Activated CD4-positive, CD25-positive, alpha-beta regulatory T cell treated with anti-CD3 and anti-CD28 coated beads, Interleukin-2, amount 50 U/mL, for 72 hours (primary cell): ENCODE results near the gene GSK3A.

ENCODE experiments used
- DNase-seq: peaks from one replicate; pipeline ENCODE4 v3.0.0; 2021

The GSK3A gene

DNA sequence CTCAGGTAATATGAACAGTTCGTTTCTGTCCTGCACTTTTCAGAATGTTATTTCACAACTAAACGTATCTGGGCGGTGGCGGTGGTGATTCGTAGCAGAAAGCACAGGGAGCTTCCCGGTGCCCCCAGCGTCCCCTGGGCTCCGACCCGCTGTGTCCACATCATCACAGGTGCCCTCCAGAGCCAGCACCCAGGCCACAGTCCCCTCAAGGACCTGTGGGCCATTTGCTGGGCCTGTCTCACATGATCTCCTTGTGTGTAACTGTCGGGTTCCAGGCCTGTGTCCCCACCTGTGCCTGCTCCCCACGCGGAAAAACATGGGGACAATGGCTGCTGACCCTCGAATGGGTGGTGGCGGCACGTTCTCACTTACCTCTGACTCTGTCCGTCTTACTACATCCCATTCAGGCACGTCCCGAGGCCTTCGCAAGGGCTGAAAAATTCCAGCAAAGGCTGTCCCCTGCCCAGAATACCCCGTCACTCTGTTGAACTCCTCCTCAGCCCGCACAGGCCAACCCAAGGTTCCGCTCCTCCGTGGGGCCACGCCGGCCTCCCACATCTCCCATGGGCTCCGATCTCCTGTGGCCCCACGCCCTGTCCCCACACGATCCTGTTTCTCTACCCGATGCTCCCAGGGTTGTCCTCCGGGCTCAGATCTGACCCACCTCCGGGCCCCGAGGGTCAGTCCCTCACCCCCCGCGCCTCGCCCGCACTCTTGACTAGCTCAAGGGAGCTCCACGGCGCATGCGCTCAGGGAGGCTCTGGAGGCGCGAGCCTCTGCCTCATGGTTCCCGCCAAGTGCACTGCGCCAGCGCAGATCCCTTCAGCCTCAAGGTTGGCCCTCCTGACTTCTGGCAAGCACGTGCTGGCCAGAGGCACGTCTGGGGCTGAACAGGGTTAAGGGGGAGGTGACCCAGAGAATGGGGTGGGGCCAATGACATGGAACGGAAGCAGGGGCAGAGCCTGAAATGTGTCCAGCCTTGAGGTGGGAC is 46.1 kb downstream of the GSK3A start:
- no peak for DNase-seq

DNA sequence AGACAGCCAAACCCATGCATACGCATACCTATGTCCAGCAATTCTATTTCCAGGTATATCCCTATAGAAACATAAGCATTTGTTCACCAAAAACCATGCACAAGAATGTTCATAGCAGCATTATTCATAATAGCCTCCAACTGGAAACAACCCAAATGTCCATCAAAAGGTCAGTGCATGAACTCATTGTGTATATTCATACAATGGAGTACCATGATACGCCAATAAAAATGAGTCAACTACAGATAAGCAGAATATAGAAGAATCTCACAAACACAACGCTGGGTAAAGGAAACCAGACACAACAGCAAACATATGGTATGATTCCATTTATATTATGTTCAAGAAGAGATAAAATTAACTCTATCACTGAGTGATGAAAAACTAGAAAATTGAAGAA is 48.7 kb downstream of the GSK3A start:
- no peak for DNase-seq

DNA sequence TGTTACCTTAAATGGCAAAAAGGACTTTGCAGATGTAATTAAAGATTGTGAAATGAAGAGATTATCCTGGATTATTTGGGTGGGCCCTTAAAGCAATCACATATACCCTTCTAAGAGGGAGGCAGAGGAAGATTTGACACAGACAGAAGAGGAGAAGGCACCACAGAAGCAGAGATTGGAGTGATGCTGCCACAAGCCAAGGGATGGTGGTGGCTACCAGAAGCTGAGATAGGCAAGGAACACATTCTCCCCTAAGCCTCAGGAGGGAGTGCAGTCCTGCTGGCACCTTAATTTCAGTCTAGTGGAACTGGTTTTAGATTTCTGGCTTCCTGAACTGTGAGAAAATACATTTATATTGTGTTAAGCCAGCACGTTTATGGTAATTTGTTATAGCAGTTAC is 49.1 kb downstream of the GSK3A start:
- no peak for DNase-seq

DNA sequence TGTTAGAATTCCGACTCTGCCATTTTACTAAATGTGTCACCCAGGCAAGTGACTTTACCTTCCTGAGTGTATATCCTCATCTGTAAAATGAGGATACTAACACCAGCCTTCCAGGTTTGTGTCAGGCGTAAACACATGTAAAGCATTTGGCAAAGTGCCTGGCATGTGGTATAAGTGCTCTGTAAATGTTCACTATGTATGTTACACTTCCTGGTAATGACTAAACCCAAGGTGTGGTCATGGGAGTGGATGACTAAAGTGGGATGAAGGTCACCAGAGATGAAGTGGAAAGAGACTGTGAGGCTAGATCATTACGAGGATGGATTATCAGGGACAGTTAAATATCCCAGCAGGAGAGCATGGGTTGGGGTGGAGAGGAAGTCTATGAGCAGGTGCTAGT is 50.5 kb downstream of the GSK3A start:
- DNase-seq, result no peak

DNA sequence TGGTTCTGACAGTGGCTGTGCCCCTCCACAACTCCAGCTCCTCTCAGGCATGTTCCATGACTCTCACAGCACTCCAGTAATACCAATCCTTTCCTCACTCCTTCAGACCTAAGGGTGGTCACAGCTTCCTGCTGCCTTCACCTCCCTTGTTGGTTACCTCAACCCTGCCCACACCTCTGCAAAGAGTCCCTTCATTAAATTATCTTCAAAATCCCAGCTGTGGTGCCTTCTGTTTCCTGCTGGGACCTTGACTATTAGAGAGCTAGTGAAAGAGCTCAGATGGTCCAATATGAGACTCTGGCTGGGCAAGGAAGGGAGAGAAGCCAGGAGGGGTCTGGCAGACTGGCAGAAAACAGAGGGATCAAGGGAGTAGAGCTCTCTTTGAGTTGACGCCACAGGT is 51.1 kb downstream of the GSK3A start:
- DNase-seq, result no peak

DNA sequence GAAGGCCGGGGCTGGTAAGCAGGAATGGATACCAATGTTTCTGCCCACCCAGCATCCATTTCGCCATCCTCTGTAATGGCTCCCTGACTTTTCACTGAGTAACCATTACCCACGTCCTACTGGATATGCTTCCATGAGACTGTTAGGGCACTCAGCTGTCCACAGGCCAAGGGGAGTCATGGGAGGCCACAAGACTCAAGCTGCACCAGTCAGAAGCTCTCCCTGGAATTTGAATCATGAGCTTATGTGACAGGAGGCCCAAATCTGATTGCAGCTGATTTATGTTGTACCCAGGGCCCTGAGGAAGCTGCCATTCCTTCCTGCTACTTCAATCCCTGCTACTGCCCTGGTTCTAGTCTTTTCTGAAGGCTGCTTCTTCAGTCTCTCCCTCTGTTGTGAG is 53.3 kb downstream of the GSK3A start:
- DNase-seq, result no peak

DNA sequence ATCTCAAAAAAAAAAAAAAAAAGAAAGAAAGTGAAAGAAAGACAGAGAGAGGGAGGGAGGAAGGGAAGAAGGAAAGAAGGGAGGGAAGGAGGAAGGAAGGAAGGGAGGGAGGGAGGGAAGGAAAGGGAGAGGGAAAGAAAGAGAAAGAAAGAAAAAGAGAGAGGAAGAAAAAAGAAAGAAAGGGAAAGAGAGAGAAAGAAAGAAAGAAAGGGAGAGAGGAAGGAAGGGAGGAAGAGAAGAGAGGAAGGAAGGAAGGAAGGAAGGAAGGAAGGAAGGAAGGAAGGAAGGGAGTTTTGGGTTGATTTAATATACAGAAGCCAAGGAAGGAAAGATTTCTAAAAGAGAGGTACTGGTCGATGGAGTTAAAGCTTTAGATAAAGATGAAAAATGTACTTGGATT is 53.7 kb downstream of the GSK3A start:
- DNase-seq, result no peak

DNA sequence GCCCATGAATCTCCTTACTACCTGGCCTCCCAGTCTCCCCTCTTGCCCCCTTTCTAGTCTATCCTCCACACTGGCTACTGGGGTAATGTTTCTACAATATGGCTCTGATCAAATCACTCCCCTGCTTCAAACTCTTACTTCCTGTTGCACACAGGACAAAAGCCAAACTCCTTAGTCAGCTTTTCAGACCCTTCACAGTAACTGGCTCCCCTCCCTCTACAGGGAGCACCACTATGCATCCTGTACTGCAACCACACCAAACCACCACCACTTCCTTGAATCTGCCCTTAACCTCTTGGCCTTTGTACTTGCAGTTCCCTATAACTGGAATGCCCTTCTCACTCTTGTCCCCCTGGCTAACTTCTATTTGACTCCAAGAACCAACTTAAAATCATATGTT is 57.1 kb downstream of the GSK3A start:
- no peak for DNase-seq

DNA sequence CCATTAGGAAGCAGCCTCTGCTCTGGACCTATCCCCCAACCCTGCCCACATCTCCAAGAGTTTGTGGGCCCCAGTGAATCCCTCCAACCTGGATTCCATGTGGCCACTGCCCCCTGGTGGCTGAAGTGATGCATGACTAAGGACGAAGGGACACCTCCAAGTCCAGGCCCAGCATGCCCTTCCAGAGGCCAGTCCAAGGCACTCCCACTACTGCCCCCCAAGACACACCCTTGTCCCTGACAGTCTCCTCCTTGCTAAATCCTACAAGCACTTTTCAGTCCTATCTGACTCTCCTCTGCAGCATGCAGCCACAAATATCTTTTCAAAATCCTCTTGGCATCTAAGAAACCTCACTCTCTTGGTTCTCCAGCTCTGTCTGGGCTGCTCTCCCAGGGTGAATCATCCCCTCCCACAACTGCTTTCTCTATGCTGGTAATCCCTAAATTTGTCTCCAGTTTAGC is 58.0 kb downstream of the GSK3A start:
- peak; percentile 75 for DNase-seq
